Measurements from ENCODE around the gene COL1A1.

COL1A1 gene

DNA sequence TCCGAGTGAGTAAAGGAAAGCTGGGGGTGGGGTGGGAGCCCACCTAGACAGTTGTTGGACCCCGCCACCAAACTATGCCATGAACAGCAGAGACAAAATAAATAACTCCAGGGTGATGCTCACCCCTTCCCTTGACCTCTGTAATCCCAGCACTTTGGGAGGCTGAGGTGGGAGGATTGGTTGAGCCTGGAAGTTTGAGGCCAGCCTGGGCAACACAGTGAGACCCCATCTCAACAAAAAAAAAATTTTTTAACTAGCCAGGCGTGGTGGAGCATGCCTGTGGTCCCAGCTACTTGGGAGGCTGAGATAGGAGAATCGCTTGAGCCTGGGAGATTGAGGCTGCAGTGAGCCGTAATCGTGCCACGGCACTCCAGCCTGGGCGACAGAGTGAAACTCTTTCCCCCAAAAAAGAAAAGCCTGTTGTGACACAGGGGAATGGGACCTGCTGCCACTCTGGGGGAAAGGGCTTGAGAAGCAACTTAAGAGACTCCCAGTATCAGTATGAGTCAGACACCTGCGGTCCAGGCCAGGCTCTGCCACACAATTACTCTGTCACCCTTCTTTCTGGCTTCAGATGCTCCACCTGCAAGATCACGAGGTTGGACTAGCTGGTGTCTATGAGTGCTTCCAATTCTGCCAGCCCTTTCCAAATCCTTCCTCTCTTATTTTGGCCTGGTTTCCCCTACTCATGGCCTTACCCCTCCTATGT is 30.6 kb downstream of the COL1A1 start:
- H3K27me3 ChIP-seq (ENCODE audit: control insufficient read depth, insufficient read depth, low read length): no peaks in the 10 kb centered on the region

DNA sequence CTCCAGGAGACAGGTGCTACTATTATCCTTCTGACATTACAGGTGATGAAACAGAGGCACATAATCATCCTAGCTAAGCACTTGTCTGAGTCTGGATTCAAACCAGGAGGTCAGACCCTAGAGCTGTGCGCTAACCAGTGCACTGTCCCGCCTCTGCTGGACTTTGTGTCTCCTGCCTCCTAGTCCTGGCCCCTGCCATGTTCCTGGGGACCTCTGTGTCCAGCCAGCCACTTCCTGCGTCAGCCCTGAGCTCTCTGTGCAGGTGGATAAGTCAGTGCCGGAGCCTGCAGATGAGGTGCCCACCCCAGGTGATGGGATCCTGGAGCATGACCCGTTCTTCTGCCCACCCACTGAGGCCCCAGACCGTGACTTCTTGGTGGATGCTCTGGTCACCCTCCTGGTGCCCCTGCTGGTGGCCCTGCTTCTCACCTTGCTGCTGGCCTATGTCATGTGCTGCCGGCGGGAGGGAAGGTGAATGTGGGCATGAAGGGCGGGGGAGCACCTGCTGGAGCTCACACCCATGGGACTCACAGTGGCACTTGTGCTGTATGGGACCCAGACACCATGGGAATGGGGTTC is 31.5 kb downstream of the COL1A1 start:
- Histone ChIP-seq H2AFZ (no peak overlapping the region), H3K27me3 (ENCODE audit: control insufficient read depth, insufficient read depth, low read length) (no peaks in the 10 kb centered on the region), H3K27ac (no peak overlapping the region), H3K4me1 (no peaks in the 10 kb centered on the region), H3K9me3 (ENCODE audit: control insufficient read depth, low read length) (no peaks in the 10 kb centered on the region), H3K79me2 (no peaks in the 10 kb centered on the region), H3K36me3 (ENCODE audit: control insufficient read depth, insufficient read depth, low read length) (no peaks in the 10 kb centered on the region), H3K4me2 (ENCODE audit: low read length) (no peak overlapping the region), H3K4me3 (ENCODE audit: low read depth, low read length) (no peak overlapping the region), H3K9ac (no peak overlapping the region)
- TF ChIP-seq, protein P1, sequence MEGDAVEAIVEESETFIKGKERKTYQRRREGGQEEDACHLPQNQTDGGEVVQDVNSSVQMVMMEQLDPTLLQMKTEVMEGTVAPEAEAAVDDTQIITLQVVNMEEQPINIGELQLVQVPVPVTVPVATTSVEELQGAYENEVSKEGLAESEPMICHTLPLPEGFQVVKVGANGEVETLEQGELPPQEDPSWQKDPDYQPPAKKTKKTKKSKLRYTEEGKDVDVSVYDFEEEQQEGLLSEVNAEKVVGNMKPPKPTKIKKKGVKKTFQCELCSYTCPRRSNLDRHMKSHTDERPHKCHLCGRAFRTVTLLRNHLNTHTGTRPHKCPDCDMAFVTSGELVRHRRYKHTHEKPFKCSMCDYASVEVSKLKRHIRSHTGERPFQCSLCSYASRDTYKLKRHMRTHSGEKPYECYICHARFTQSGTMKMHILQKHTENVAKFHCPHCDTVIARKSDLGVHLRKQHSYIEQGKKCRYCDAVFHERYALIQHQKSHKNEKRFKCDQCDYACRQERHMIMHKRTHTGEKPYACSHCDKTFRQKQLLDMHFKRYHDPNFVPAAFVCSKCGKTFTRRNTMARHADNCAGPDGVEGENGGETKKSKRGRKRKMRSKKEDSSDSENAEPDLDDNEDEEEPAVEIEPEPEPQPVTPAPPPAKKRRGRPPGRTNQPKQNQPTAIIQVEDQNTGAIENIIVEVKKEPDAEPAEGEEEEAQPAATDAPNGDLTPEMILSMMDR (IDR thresholded peaks at IDR 0.05): no peak

More for the DNA sequence above, 30.6 kb downstream of the COL1A1 start:
- H3K9ac ChIP-seq: no peak overlapping the region
- H3K9me3 ChIP-seq (ENCODE audit: control insufficient read depth, low read length): no peaks in the 10 kb centered on the region
- H3K36me3 ChIP-seq (ENCODE audit: control insufficient read depth, insufficient read depth, low read length): no peaks in the 10 kb centered on the region
- no peak overlapping the region for H3K4me3 ChIP-seq (ENCODE audit: low read depth, low read length)
- TF ChIP-seq, protein P1 (IDR thresholded peaks at IDR 0.05): no peak
- H3K4me2 ChIP-seq (ENCODE audit: low read length): no peak overlapping the region
- H3K27ac ChIP-seq: no peak overlapping the region
- no peaks in the 10 kb centered on the region for H3K4me1 ChIP-seq
- no peak overlapping the region for H2AFZ ChIP-seq
- H3K79me2 ChIP-seq: no peaks in the 10 kb centered on the region

DNA sequence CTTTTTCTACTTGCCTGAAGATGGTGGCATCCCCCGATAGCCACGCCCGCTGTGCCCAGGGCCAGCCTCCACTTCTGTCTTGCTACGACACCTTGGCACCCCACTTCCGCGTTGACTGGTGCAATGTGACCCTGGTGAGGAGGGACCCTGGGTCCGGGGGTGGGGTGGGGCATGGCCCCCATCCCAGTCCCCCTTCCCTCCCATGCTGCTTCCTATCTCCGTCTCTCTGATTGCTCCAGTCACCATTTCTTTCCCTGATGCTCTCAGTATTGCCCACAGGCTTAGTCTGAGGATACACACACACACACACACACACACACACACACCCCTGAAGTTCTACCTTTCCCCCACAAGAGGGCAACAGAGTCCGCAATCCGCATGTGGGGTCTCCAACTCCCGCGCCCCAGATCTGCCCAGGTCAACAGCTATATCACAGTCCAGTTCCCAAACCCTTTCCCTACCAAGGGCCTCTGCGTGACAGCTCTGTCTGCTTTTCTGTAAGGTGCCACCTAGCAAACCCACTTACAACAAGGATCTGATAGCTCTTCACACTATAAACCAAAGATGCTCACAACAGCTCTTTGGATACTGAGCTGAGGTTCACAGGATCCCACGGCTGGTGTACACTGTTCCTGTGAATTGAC is 32.2 kb downstream of the COL1A1 start:
- Histone ChIP-seq H3K4me1 (no peaks in the 10 kb centered on the region), H3K27me3 (ENCODE audit: control insufficient read depth, insufficient read depth, low read length) (no peaks in the 10 kb centered on the region), H3K79me2 (no peaks in the 10 kb centered on the region), H3K4me3 (ENCODE audit: low read depth, low read length) (no peak overlapping the region), H3K9me3 (ENCODE audit: control insufficient read depth, low read length) (no peaks in the 10 kb centered on the region), H3K9ac (no peak overlapping the region), H3K27ac (no peak overlapping the region), H3K36me3 (ENCODE audit: control insufficient read depth, insufficient read depth, low read length) (no peaks in the 10 kb centered on the region), H3K4me2 (ENCODE audit: low read length) (no peak overlapping the region), H2AFZ (no peak overlapping the region)
- TF ChIP-seq, protein P1 (IDR thresholded peaks at IDR 0.05): peak; percentile 69

DNA sequence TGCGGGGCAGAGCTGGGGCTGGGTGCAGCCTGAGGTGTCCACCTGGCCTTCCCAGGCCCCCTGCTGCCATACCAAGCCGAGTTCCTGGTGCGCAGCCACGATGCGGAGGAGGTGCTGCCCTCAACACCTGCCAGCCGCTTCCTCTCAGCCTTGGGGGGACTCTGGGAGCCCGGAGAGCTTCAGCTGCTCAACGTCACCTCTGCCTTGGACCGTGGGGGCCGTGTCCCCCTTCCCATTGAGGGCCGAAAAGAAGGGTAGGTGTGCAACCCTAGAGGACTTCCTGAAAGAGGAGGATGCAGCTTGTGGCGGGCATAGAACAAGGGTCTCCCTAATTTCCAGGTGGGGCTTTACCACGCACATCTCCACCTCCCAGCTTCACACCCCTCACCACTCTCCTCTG is 33.1 kb downstream of the COL1A1 start:
- Histone ChIP-seq H3K4me1 (no peaks in the 10 kb centered on the region), H2AFZ (no peak overlapping the region), H3K79me2 (no peaks in the 10 kb centered on the region), H3K4me3 (ENCODE audit: low read depth, low read length) (no peak overlapping the region), H3K4me2 (ENCODE audit: low read length) (no peak overlapping the region), H3K9me3 (ENCODE audit: control insufficient read depth, low read length) (no peaks in the 10 kb centered on the region), H3K27ac (no peak overlapping the region), H3K9ac (no peak overlapping the region), H3K27me3 (ENCODE audit: control insufficient read depth, insufficient read depth, low read length) (no peaks in the 10 kb centered on the region), H3K36me3 (ENCODE audit: control insufficient read depth, insufficient read depth, low read length) (no peaks in the 10 kb centered on the region)
- TF ChIP-seq, protein P1 (IDR thresholded peaks at IDR 0.05): no peak

All from parathyroid adenoma (tissue), 2 donors.